ENCODE data around the gene C8G.

Gene C8G

GRCh38 chr9:136982232-136983051, 37.4 kb downstream of the C8G start, which contains the start of gene LCNL1:
Gene LCNL1 (plus strand): TSS chr9:136982993. CDS start chr9:136983587, 594 bp downstream.
- Histone ChIP-seq H3K9me3 (ENCODE audit: control insufficient read depth, low read length) (no peaks in the 10 kb centered on the region), H3K4me3 (ENCODE audit: low read length) (no peak within 1 kb of the TSS), H3K36me3 (ENCODE audit: control insufficient read depth, insufficient read depth, low read length, severe bottlenecking) (no peaks in the 10 kb centered on the region), H3K4me1 (ENCODE audit: control insufficient read depth, insufficient read depth, low read length) (peaks cover 3% of the 10 kb centered on the region), H3K27me3 (replicated peaks; ENCODE audit: control insufficient read depth, insufficient read depth, low read length) (peaks cover 12% of the 10 kb centered on the region), H3K9ac (ENCODE audit: low read length) (no peak within 1 kb of the TSS)
- DNase-seq (ENCODE audit: low read depth), result no peak

- Histone ChIP-seq H3K9me3 (ENCODE audit: control insufficient read depth, low read length) (no peaks in the 10 kb centered on the region), H3K4me1 (ENCODE audit: control insufficient read depth, insufficient read depth, low read length) (no peaks in the 10 kb centered on the region), H3K27me3 (replicated peaks; ENCODE audit: control insufficient read depth, insufficient read depth, low read length) (peaks cover 12% of the 10 kb centered on the region), H3K9ac (ENCODE audit: low read length) (no peak overlapping the region), H3K4me3 (ENCODE audit: low read length) (no peak overlapping the region), H3K36me3 (ENCODE audit: control insufficient read depth, insufficient read depth, low read length, severe bottlenecking) (no peaks in the 10 kb centered on the region)
- no peak for DNase-seq (ENCODE audit: low read depth)
These were observed 38.1 kb downstream of the C8G start for GRCh38 chr9:136983167-136983566.

GRCh38 chr9:136983656-136984314, 38.7 kb downstream of the C8G start:
- Histone ChIP-seq H3K27me3 (replicated peaks; ENCODE audit: control insufficient read depth, insufficient read depth, low read length) (peaks cover 12% of the 10 kb centered on the region), H3K4me3 (ENCODE audit: low read length) (no peak overlapping the region), H3K36me3 (ENCODE audit: control insufficient read depth, insufficient read depth, low read length, severe bottlenecking) (no peaks in the 10 kb centered on the region), H3K9me3 (ENCODE audit: control insufficient read depth, low read length) (no peaks in the 10 kb centered on the region), H3K9ac (ENCODE audit: low read length) (no peak overlapping the region), H3K4me1 (ENCODE audit: control insufficient read depth, insufficient read depth, low read length) (no peaks in the 10 kb centered on the region)
- DNase-seq (ENCODE audit: low read depth), result no peak

- Histone ChIP-seq H3K27me3 (replicated peaks; ENCODE audit: control insufficient read depth, insufficient read depth, low read length) (peaks cover 12% of the 10 kb centered on the region), H3K4me1 (ENCODE audit: control insufficient read depth, insufficient read depth, low read length) (no peaks in the 10 kb centered on the region), H3K9ac (ENCODE audit: low read length) (no peak overlapping the region), H3K9me3 (ENCODE audit: control insufficient read depth, low read length) (no peaks in the 10 kb centered on the region), H3K4me3 (ENCODE audit: low read length) (no peak overlapping the region), H3K36me3 (ENCODE audit: control insufficient read depth, insufficient read depth, low read length, severe bottlenecking) (no peaks in the 10 kb centered on the region)
- no peak for DNase-seq (ENCODE audit: low read depth)
These were observed 39.5 kb downstream of the C8G start for GRCh38 chr9:136984464-136985026.

- no peak overlapping the region for H3K4me3 ChIP-seq (ENCODE audit: low read length)
- no peak for DNase-seq (ENCODE audit: low read depth)
- no peak overlapping the region for H3K9ac ChIP-seq (ENCODE audit: low read length)
These were observed 40.1 kb downstream of the C8G start for GRCh38 chr9:136985027-136985602.

GRCh38 chr9:136985853-136986252, 40.8 kb downstream of the C8G start:
- Histone ChIP-seq H3K36me3 (ENCODE audit: control insufficient read depth, insufficient read depth, low read length, severe bottlenecking) (no peaks in the 10 kb centered on the region), H3K27me3 (replicated peaks; ENCODE audit: control insufficient read depth, insufficient read depth, low read length) (peaks cover 12% of the 10 kb centered on the region), H3K4me1 (ENCODE audit: control insufficient read depth, insufficient read depth, low read length) (no peaks in the 10 kb centered on the region), H3K4me3 (ENCODE audit: low read length) (no peak overlapping the region), H3K9me3 (ENCODE audit: control insufficient read depth, low read length) (no peaks in the 10 kb centered on the region), H3K9ac (ENCODE audit: low read length) (no peak overlapping the region)
- DNase-seq (ENCODE audit: low read depth), result no peak

More at GRCh38 chr9:136985027-136985602, 40.1 kb downstream of the C8G start:
- H3K36me3 ChIP-seq (ENCODE audit: control insufficient read depth, insufficient read depth, low read length, severe bottlenecking), result no peaks in the 10 kb centered on the region
- H3K9me3 ChIP-seq (ENCODE audit: control insufficient read depth, low read length), result no peaks in the 10 kb centered on the region
- peaks cover 12% of the 10 kb centered on the region for H3K27me3 ChIP-seq (replicated peaks; ENCODE audit: control insufficient read depth, insufficient read depth, low read length)
- H3K4me1 ChIP-seq (ENCODE audit: control insufficient read depth, insufficient read depth, low read length), result no peaks in the 10 kb centered on the region

- no peak overlapping the region for H3K4me3 ChIP-seq (ENCODE audit: low read length)
- peaks cover 7% of the 10 kb centered on the region for H3K27me3 ChIP-seq (replicated peaks; ENCODE audit: control insufficient read depth, insufficient read depth, low read length)
- no peak for DNase-seq (ENCODE audit: low read depth)
- H3K36me3 ChIP-seq (ENCODE audit: control insufficient read depth, insufficient read depth, low read length, severe bottlenecking), result no peaks in the 10 kb centered on the region
- no peaks in the 10 kb centered on the region for H3K9me3 ChIP-seq (ENCODE audit: control insufficient read depth, low read length)
- peaks cover 10% of the 10 kb centered on the region for H3K4me1 ChIP-seq (ENCODE audit: control insufficient read depth, insufficient read depth, low read length)
- H3K9ac ChIP-seq (ENCODE audit: low read length), result no peak overlapping the region
These were observed 43.8 kb downstream of the C8G start for GRCh38 chr9:136988872-136989271.

GRCh38 chr9:136990242-136990911, 45.3 kb downstream of the C8G start:
- peaks cover 4% of the 10 kb centered on the region for H3K27me3 ChIP-seq (replicated peaks; ENCODE audit: control insufficient read depth, insufficient read depth, low read length)
- H3K4me3 ChIP-seq (ENCODE audit: low read length), result no peak overlapping the region
- no peaks in the 10 kb centered on the region for H3K9me3 ChIP-seq (ENCODE audit: control insufficient read depth, low read length)
- H3K4me1 ChIP-seq (ENCODE audit: control insufficient read depth, insufficient read depth, low read length), result peaks cover 10% of the 10 kb centered on the region
- no peaks in the 10 kb centered on the region for H3K36me3 ChIP-seq (ENCODE audit: control insufficient read depth, insufficient read depth, low read length, severe bottlenecking)
- H3K9ac ChIP-seq (ENCODE audit: low read length), result no peak overlapping the region
- no peak for DNase-seq (ENCODE audit: low read depth)

GRCh38 chr9:136991993-136992818, 47.2 kb downstream of the C8G start, which contains the start of gene PAXX:
Gene PAXX (plus strand): TSS chr9:136992422. CDS start chr9:136992444, 22 bp downstream.
- DNase-seq (ENCODE audit: low read depth), result peak; percentile 97
- Histone ChIP-seq H3K9ac (ENCODE audit: low read length) (peak within 1 kb of the TSS; percentile 84), H3K4me3 (ENCODE audit: low read length) (peak within 1 kb of the TSS; percentile 88), H3K36me3 (ENCODE audit: control insufficient read depth, insufficient read depth, low read length, severe bottlenecking) (no peaks in the 10 kb centered on the region), H3K4me1 (ENCODE audit: control insufficient read depth, insufficient read depth, low read length) (peaks cover 18% of the 10 kb centered on the region), H3K9me3 (ENCODE audit: control insufficient read depth, low read length) (no peaks in the 10 kb centered on the region), H3K27me3 (replicated peaks; ENCODE audit: control insufficient read depth, insufficient read depth, low read length) (no peaks in the 10 kb centered on the region)

GRCh38 chr9:136992819-136993369, 47.9 kb downstream of the C8G start:
- Histone ChIP-seq H3K4me3 (ENCODE audit: low read length) (peak overlapping the region; percentile 88), H3K9ac (ENCODE audit: low read length) (peak overlapping the region; percentile 84), H3K36me3 (ENCODE audit: control insufficient read depth, insufficient read depth, low read length, severe bottlenecking) (no peaks in the 10 kb centered on the region), H3K27me3 (replicated peaks; ENCODE audit: control insufficient read depth, insufficient read depth, low read length) (no peaks in the 10 kb centered on the region), H3K9me3 (ENCODE audit: control insufficient read depth, low read length) (no peaks in the 10 kb centered on the region), H3K4me1 (ENCODE audit: control insufficient read depth, insufficient read depth, low read length) (peaks cover 18% of the 10 kb centered on the region)
- DNase-seq (ENCODE audit: low read depth), result no peak
